GM10248 (cell line): ENCODE data around the gene TMEM256.

ENCODE experiments used
- CTCF ChIA-PET: fragments of 300-600 bp; sonication (Branson Sonifier 250); formaldehyde crosslinking; extraction: SDS; loops from one replicate; lab custom pipeline; 2021; ENCODE audit warnings: antibody characterized with exemption; lab: Yijun Ruan, JAX
- POLR2A ChIA-PET: fragments of 350-650 bp; sonication (Branson Sonifier 250); formaldehyde crosslinking; extraction: SDS; loops from one replicate; lab custom pipeline; 2020; ENCODE audit warnings: antibody characterized with exemption; lab: Yijun Ruan, JAX
- DNase-seq: peaks from one replicate; pipeline ENCODE4 v3.0.0; 2012; ENCODE audit errors: extremely low spot score
- TF ChIP-seq, protein P1 (sequence below): IDR thresholded peaks from 2 replicates; pipeline ENCODE4 v1.5.1; 2012; ENCODE audit warnings: mild to moderate bottlenecking, low read depth; ENCODE audit errors: extremely low read depth, missing control alignments, control extremely low read depth

The TMEM256 gene

GRCh38 chr17:7418472-7419152 lies 14.7 kb upstream of the TMEM256 start:
- POLR2A ChIA-PET = interaction anchor here (0.6 kb wide), 1 partner anchor 46 kb away, joined by 4 read pairs; no protein-coding TSS in a partner anchor
- CTCF ChIA-PET = interaction anchor here (0.9 to 1.5 kb wide), 3 partner anchors 17 to 62 kb away, joined by 3 read pairs; partner anchors contain the start of gene TMEM102
- no peak for DNase-seq
- TF ChIP-seq, protein P1, sequence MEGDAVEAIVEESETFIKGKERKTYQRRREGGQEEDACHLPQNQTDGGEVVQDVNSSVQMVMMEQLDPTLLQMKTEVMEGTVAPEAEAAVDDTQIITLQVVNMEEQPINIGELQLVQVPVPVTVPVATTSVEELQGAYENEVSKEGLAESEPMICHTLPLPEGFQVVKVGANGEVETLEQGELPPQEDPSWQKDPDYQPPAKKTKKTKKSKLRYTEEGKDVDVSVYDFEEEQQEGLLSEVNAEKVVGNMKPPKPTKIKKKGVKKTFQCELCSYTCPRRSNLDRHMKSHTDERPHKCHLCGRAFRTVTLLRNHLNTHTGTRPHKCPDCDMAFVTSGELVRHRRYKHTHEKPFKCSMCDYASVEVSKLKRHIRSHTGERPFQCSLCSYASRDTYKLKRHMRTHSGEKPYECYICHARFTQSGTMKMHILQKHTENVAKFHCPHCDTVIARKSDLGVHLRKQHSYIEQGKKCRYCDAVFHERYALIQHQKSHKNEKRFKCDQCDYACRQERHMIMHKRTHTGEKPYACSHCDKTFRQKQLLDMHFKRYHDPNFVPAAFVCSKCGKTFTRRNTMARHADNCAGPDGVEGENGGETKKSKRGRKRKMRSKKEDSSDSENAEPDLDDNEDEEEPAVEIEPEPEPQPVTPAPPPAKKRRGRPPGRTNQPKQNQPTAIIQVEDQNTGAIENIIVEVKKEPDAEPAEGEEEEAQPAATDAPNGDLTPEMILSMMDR = no peak

DNA sequence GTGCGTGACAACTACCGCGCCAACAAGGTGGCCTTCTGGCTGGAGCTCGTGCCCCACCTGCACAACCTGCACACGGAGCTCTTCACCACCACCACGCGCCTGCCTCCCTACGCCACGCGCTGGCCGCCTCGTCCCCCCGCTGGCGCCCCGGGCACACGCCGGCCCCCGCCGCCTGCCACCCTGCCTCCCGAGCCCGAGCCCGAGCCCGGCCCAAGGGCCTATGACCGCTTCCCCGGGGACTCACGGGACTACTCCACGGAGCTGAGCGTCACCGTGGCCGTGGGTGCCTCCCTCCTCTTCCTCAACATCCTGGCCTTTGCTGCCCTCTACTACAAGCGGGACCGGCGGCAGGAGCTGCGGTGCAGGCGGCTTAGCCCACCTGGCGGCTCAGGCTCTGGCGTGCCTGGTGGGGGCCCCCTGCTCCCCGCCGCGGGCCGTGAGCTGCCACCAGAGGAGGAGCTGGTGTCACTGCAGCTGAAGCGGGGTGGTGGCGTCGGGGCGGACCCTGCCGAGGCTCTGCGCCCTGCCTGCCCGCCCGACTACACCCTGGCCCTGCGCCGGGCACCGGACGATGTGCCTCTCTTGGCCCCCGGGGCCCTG lies 13.3 kb upstream of the TMEM256 start:
- TF ChIP-seq, protein P1 = no peak
- no peak for DNase-seq
- ChIA-PET CTCF (interaction anchor here (0.6 kb wide), 1 partner anchor 61 kb away, joined by 3 read pairs; no protein-coding TSS in a partner anchor), POLR2A (no interaction called here)

- POLR2A ChIA-PET = interaction anchor here (0.6 kb wide), 1 partner anchor 68 kb away, joined by 4 read pairs; the partner anchor contains the start of gene POLR2A
Measured at GRCh38 chr17:7416323-7416722, 12.4 kb upstream of the TMEM256 start.

GRCh38 chr17:7415784-7416183 lies 11.9 kb upstream of the TMEM256 start:
- no peak for DNase-seq
- TF ChIP-seq, protein P1 = no peak
- CTCF ChIA-PET = no interaction called here
- POLR2A ChIA-PET = interaction anchor here (0.6 kb wide), 1 partner anchor 69 kb away, joined by 4 read pairs; the partner anchor contains the start of gene POLR2A

More at GRCh38 chr17:7416323-7416722, 12.4 kb upstream of the TMEM256 start:
- CTCF ChIA-PET = no interaction called here
- DNase-seq = no peak
- TF ChIP-seq, protein P1 = peak; percentile 4

- ChIA-PET CTCF (no interaction called here), POLR2A (no interaction called here)
- TF ChIP-seq, protein P1 = no peak
- DNase-seq = no peak
Measured at GRCh38 chr17:7414837-7415236, 10.9 kb upstream of the TMEM256 start.

GRCh38 chr17:7413346-7413985 lies 9.6 kb upstream of the TMEM256 start:
- CTCF ChIA-PET = interaction anchor here (1.1 to 1.6 kb wide), 2 partner anchors 8 to 58 kb away, joined by 3 read pairs; no protein-coding TSS in a partner anchor
- POLR2A ChIA-PET = no interaction called here
- TF ChIP-seq, protein P1 = no peak
- no peak for DNase-seq
